GM12878 (cell line): ENCODE data around the gene TOP2B. TPM values are rescaled to one million over a fixed set of nuclear protein-coding genes. Genes with fewer than 3 reads are reported as not detected.

Source experiments
- ATAC-seq: fragments of 200-7000 bp; cut with Tn5 transposase; 3 replicates; pipeline ENCODE4 v1.9.1; 2020; ENCODE audit warnings: mild to moderate bottlenecking, moderate library complexity
- BruUV-seq: library from RNA; stranded (reverse); fragments of 400-500 nt; replicated peaks from 2 replicates; lab custom pipeline; 2021; lab: Mats Ljungman, UMichigan
- CTCF ChIA-PET: fragments of 300-600 bp; sonication (Branson Sonifier 250); formaldehyde crosslinking; extraction: SDS; loops from one replicate; lab custom pipeline; 2021; ENCODE audit warnings: inconsistent platforms; lab: Yijun Ruan, JAX
- POLR2A ChIA-PET: fragments of 350-600 bp; formaldehyde crosslinking; extraction: SDS; loops from one replicate; lab custom pipeline; 2021; ENCODE audit warnings: inconsistent platforms; lab: Charles Lee
- RAD21 ChIA-PET: fragments of 300-600 bp; sonication (Branson Sonifier 250); formaldehyde crosslinking; loops from one replicate; lab custom pipeline; 2023; ENCODE audit warnings: antibody characterized with exemption; ENCODE audit not compliant: unreplicated experiment; lab: Charles Lee
- SMC1A ChIA-PET: fragments of 300-600 bp; sonication (Branson Sonifier 250); formaldehyde crosslinking; loops from one replicate; lab custom pipeline; 2023; ENCODE audit not compliant: unreplicated experiment, uncharacterized antibody; lab: Charles Lee
- DNase-seq: peaks from one replicate; pipeline ENCODE4 v3.0.0-alpha.2; 2011; ENCODE audit warnings: low read depth, low spot score
- FAIRE-seq: peaks from 3 replicates; lab custom pipeline; 2011; peaks lifted over from hg19 to GRCh38; lab: Jason Lieb, UNC
- H2AFZ ChIP-seq: 2 replicates; pipeline ENCODE4 v1.6.0; 2011; ENCODE audit warnings: low read depth, low read length, control low read depth; ENCODE audit not compliant: control insufficient read depth
- H3K27ac ChIP-seq: 2 replicates; pipeline ENCODE4 v1.5.1; 2011; ENCODE audit warnings: control low read depth; ENCODE audit not compliant: control insufficient read depth, insufficient read depth
- H3K27me3 ChIP-seq, 2 experiments: replicated peaks in 1 of 2; 2 replicates each; pipeline versions ENCODE4 v1.6.0 to v1.6.1; 2011; ENCODE audit warnings: low read length in 1 of 2; ENCODE audit not compliant: control insufficient read depth in 2 of 2, insufficient read depth in 2 of 2
- H3K36me3 ChIP-seq, 2 experiments: 2 replicates each; pipeline ENCODE4 v1.5.1; 2011; ENCODE audit warnings: low read length in 1 of 2; ENCODE audit not compliant: control insufficient read depth in 2 of 2, insufficient read depth in 2 of 2
- H3K4me1 ChIP-seq: 2 replicates; pipeline ENCODE4 v1.6.1; 2011; ENCODE audit warnings: mild to moderate bottlenecking, low read length, moderate library complexity, mixed read lengths; ENCODE audit not compliant: control insufficient read depth, insufficient read depth
- H3K4me2 ChIP-seq: 2 replicates; pipeline ENCODE4 v1.6.0; 2011; ENCODE audit warnings: control low read depth; ENCODE audit not compliant: control insufficient read depth, insufficient read depth
- H3K4me3 ChIP-seq: fragments of 200-600 bp; sonication (generic); 2 replicates; pipeline ENCODE4 v1.5.1; 2016
- H3K79me2 ChIP-seq: 2 replicates; pipeline ENCODE4 v1.6.0; 2011; ENCODE audit warnings: low read length; ENCODE audit not compliant: control insufficient read depth, insufficient read depth
- H3K9ac ChIP-seq: 2 replicates; pipeline ENCODE4 v1.8.0; 2011; ENCODE audit warnings: low read length, control low read depth, mixed read lengths; ENCODE audit not compliant: control insufficient read depth, insufficient read depth
- H3K9me3 ChIP-seq: replicated peaks from 3 replicates; pipeline ENCODE4 v1.5.1; 2011; ENCODE audit warnings: mild to moderate bottlenecking, low read length; ENCODE audit not compliant: control insufficient read depth, insufficient read depth
- H4K20me1 ChIP-seq: 2 replicates; pipeline ENCODE4 v1.6.0; 2011; ENCODE audit not compliant: control insufficient read depth, insufficient read depth
- BRCA1 ChIP-seq: IDR thresholded peaks from 2 replicates; pipeline ENCODE4 v1.6.1; 2011; ENCODE audit warnings: low read depth, low read length, improper control_type of control experiment
- CREB1 ChIP-seq: IDR thresholded peaks from 2 replicates; pipeline ENCODE4 v1.6.1; 2012; ENCODE audit warnings: low read depth, mild to moderate bottlenecking, inconsistent platforms
- CUX1 ChIP-seq: IDR thresholded peaks from 2 replicates; pipeline ENCODE4 v1.6.1; 2012; ENCODE audit warnings: improper control_type of control experiment, low read depth, low read length; ENCODE audit not compliant: insufficient replicate concordance
- ESRRA ChIP-seq: IDR thresholded peaks from 2 replicates; pipeline ENCODE4 v1.6.1; 2012; ENCODE audit warnings: mild to moderate bottlenecking, low read length, improper control_type of control experiment
- EZH2 ChIP-seq: IDR thresholded peaks from 2 replicates; pipeline ENCODE4 v1.6.1; 2012; ENCODE audit warnings: low read depth, mild to moderate bottlenecking, control low read depth, inconsistent platforms, low read length, borderline replicate concordance; ENCODE audit not compliant: control insufficient read depth
- FOS ChIP-seq: IDR thresholded peaks from 3 replicates; pipeline ENCODE4 v1.6.1; 2011; ENCODE audit warnings: borderline replicate concordance; ENCODE audit not compliant: insufficient read length; ENCODE audit errors: extremely low read depth
- IKZF2 ChIP-seq, 2 experiments: fragments of 450-650 bp; IDR thresholded peaks; 2 replicates each; pipeline ENCODE4 v1.6.1; 2017; ENCODE audit warnings: mild to moderate bottlenecking in 2 of 2, moderate library complexity in 2 of 2
- LARP7 ChIP-seq: fragments of 450-650 bp; IDR thresholded peaks from 2 replicates; pipeline ENCODE4 v1.6.1; 2017; ENCODE audit warnings: mild to moderate bottlenecking
- SP1 ChIP-seq: IDR thresholded peaks from one replicate; pipeline ENCODE4 v1.6.1; 2011; ENCODE audit warnings: low read depth, low read length
- STAT3 ChIP-seq: IDR thresholded peaks from 2 replicates; pipeline ENCODE4 v1.6.1; 2011; ENCODE audit warnings: low read depth, low read length, improper control_type of control experiment
- USF1 ChIP-seq: IDR thresholded peaks from 2 replicates; pipeline ENCODE4 v1.6.1; 2011; ENCODE audit warnings: borderline replicate concordance, low read depth, mild to moderate bottlenecking, moderate library complexity, mixed read lengths, low read length; ENCODE audit not compliant: insufficient read depth; ENCODE audit errors: extremely low read length
- YY1 ChIP-seq: IDR thresholded peaks from 2 replicates; pipeline ENCODE4 v1.6.1; 2011; ENCODE audit warnings: low read depth, mild to moderate bottlenecking, low read length
- ZBTB33 ChIP-seq: fragments of 450-650 bp; IDR thresholded peaks from 2 replicates; pipeline ENCODE4 v1.6.1; 2017; ENCODE audit warnings: mild to moderate bottlenecking
- ZNF207 ChIP-seq: fragments of 450-650 bp; IDR thresholded peaks from 2 replicates; pipeline ENCODE4 v1.6.1; 2014; ENCODE audit warnings: antibody characterized with exemption, mild to moderate bottlenecking, borderline replicate concordance
- WGBS: methylation state at CpG from one replicate; pipeline ENCODE4 v1.1.6; 2016; ENCODE audit warnings: low lambda C conversion rate; ENCODE audit not compliant: insufficient replicate concordance, insufficient coverage; ENCODE audit errors: missing lambda C conversion rate; 5-methylcytosine and 5-hydroxymethylcytosine counted together
- in situ Hi-C: fragments of 300-500 bp; cut with MboI; formaldehyde crosslinking; loops from 9 replicates; pipeline ENCODE4 v1.14.3; 2018; ENCODE audit warnings: mixed read lengths
- intact Hi-C: fragments of 100-400 bp; cut with micrococcal nuclease; formaldehyde crosslinking; loops from one replicate; pipeline ENCODE4 v1.14.2; 2022; ENCODE audit not compliant: unreplicated experiment
- polyA plus RNA-seq, 11 experiments: library from polyadenylated mRNA; depleted of rRNA in 4 of 11; unstranded in 6 of 11; stranded (reverse) in 5 of 11; fragments of >200 nt; fragmentation: Nextera tagmentation in 4 of 11; fragmentation: Illumina TruSeq in 1 of 11; extraction: Ambion mirVana in 4 of 11; extraction: Trizol in 1 of 11; gene quantifications; 1 replicate in 1 of 11; 2 replicates in 10 of 11; pipeline versions ENCODE4 v1.2.1 to v1.2.3, GENCODE V29; 2011 to 2016; ENCODE audit warnings: inconsistent platforms in 2 of 11, missing spikeins in 2 of 11, low read depth in 1 of 11
- total RNA-seq, 4 experiments: library from RNA; depleted of rRNA in 3 of 4; stranded (reverse); fragments of >200 nt in 3 of 4; fragmentation: Illumina TruSeq in 1 of 4; extraction: Trizol in 1 of 4; gene quantifications; 2 replicates each; pipeline versions ENCODE4 v1.2.1 to v1.2.3, GENCODE V29; 2013 to 2021

The TOP2B gene
- total and polyA plus RNA-seq, 10 of the 15 experiments (the other 5 are each of a cell fraction or from before 2014, with no cell fraction given) = 28.6 to 134 (median 83.4) TPM

GRCh38 chr3:25585361-25586166, 79.1 kb downstream of the TOP2B start:
- no peak overlapping the region for H3K4me3 ChIP-seq
- H3K4me1 ChIP-seq = no peaks in the 10 kb centered on the region
- no peak for FAIRE-seq
- intact Hi-C loops = no loop called here
- 42% methylated on average over 14 of the region's 14 CpGs for WGBS
- DNase-seq = no peak
- H3K27me3 ChIP-seq = no peaks in the 10 kb centered on the region; a peak in 1 of 4 replicates
- no peak overlapping the region for H3K9ac ChIP-seq
- H3K79me2 ChIP-seq = no peaks in the 10 kb centered on the region
- in situ Hi-C loops = no loop called here
- ChIA-PET SMC1A (no interaction called here), RAD21 (no interaction called here), POLR2A (no interaction called here), CTCF (interaction anchor here (1.3 to 2.1 kb wide), 2 partner anchors 9 to 11 kb away, joined by 6 to 7 read pairs; no protein-coding TSS in a partner anchor)
- H3K27ac ChIP-seq = no peak overlapping the region
- H4K20me1 ChIP-seq = no peaks in the 10 kb centered on the region
- ATAC-seq = no peak
- no peaks in the 10 kb centered on the region for H3K36me3 ChIP-seq
- no peaks in the 10 kb centered on the region; the same call in 2 of the 3 replicates for H3K9me3 ChIP-seq
- H3K4me2 ChIP-seq = no peak overlapping the region
- no TSS peak for BruUV-seq
- no peak overlapping the region for H2AFZ ChIP-seq
- TF ChIP-seq CREB1 (no peak), CUX1 (no peak), SP1 (no peak), FOS (no peak), LARP7 (no peak), ZBTB33 (no peak), USF1 (no peak), YY1 (no peak), BRCA1 (no peak), IKZF2 (IDR thresholded peaks at IDR 0.05) (no peak), ZNF207 (no peak), EZH2 (no peak), STAT3 (no peak), ESRRA (no peak)
